Endothelial cell of umbilical vein (primary cell): ENCODE measurements around the gene DHCR7. TPM values are rescaled to one million over a fixed set of nuclear protein-coding genes. Genes with fewer than 3 reads are reported as not detected.

ENCODE experiments used
- BruUV-seq: library from RNA; stranded (reverse); fragments of 400-500 nt; replicated peaks from 2 replicates; lab custom pipeline; 2021; lab: Mats Ljungman, UMichigan
- CTCF ChIA-PET: fragments of 300-600, 350-600 bp; sonication (Branson Sonifier 250); formaldehyde crosslinking; loops from one replicate; lab custom pipeline; 2021; ENCODE audit warnings: antibody characterized with exemption, inconsistent platforms; lab: Charles Lee
- POLR2A ChIA-PET: fragments of 300-600, 350-600 bp; sonication (Branson Sonifier 250); formaldehyde crosslinking; loops from one replicate; lab custom pipeline; 2021; ENCODE audit warnings: antibody characterized with exemption, inconsistent platforms; lab: Charles Lee
- DNase-seq: peaks from one replicate; pipeline ENCODE4 v3.0.0-alpha.2; 2011; ENCODE audit warnings: low read depth, low spot score
- FAIRE-seq: peaks from 2 replicates; lab custom pipeline; 2011; peaks lifted over from hg19 to GRCh38; lab: Jason Lieb, UNC
- H2AFZ ChIP-seq: 2 replicates; pipeline ENCODE4 v1.6.0; 2012; ENCODE audit warnings: low read depth, low read length, control low read depth, inconsistent platforms
- H3K27ac ChIP-seq: 2 replicates; pipeline ENCODE4 v1.5.1; 2011; ENCODE audit warnings: low read depth, mild to moderate bottlenecking, control low read depth, low read length, moderate library complexity; ENCODE audit not compliant: insufficient read depth
- H3K27me3 ChIP-seq, 2 experiments: 2 replicates each; pipeline versions ENCODE4 v1.6.0 to v1.6.1; 2011; ENCODE audit warnings: low read length in 2 of 2, mixed read lengths in 1 of 2; ENCODE audit not compliant: control insufficient read depth in 2 of 2, insufficient read depth in 2 of 2
- H3K36me3 ChIP-seq, 2 experiments: 2 replicates in 1 of 2; 3 replicates in 1 of 2; pipeline ENCODE4 v1.5.1; 2011; ENCODE audit warnings: low read length in 2 of 2, mild to moderate bottlenecking in 1 of 2, moderate library complexity in 1 of 2; ENCODE audit not compliant: control insufficient read depth in 2 of 2, insufficient read depth in 2 of 2; ENCODE audit errors: extremely low read depth in 1 of 2
- H3K4me1 ChIP-seq: 3 replicates; pipeline ENCODE4 v1.5.1; 2011; ENCODE audit warnings: mild to moderate bottlenecking, low read length; ENCODE audit not compliant: control insufficient read depth, insufficient read depth; ENCODE audit errors: extremely low read depth
- H3K4me2 ChIP-seq: 2 replicates; pipeline ENCODE4 v1.6.1; 2011; ENCODE audit warnings: low read length, control low read depth, mixed read lengths; ENCODE audit not compliant: insufficient read depth
- H3K4me3 ChIP-seq, 3 experiments: fragments of 200-600 bp in 1 of 3; sonication (generic), shearing (Covaris generic) in 1 of 3; replicated peaks in 1 of 3; 2 replicates each; pipeline ENCODE4 v1.5.1; 2011 to 2016; ENCODE audit warnings: control low read depth in 3 of 3, low read length in 3 of 3, mild to moderate bottlenecking in 2 of 3, inconsistent platforms in 1 of 3, low read depth in 1 of 3, moderate library complexity in 1 of 3; ENCODE audit not compliant: insufficient read depth in 1 of 3
- H3K79me2 ChIP-seq: 2 replicates; pipeline ENCODE4 v1.6.0; 2012; ENCODE audit warnings: low read length, inconsistent platforms; ENCODE audit not compliant: control insufficient read depth, insufficient read depth
- H3K9ac ChIP-seq: replicated peaks from 2 replicates; pipeline ENCODE3; 2011; ENCODE audit warnings: low read length, control low read depth; ENCODE audit not compliant: insufficient read depth; ENCODE audit errors: extremely low read depth
- H3K9me1 ChIP-seq: replicated peaks from 3 replicates; pipeline ENCODE4 v1.6.0; 2011; ENCODE audit warnings: mild to moderate bottlenecking, low read length; ENCODE audit not compliant: control insufficient read depth, insufficient read depth; ENCODE audit errors: extremely low read depth
- H3K9me3 ChIP-seq: replicated peaks from 2 replicates; pipeline ENCODE4 v1.5.1; 2012; ENCODE audit warnings: low read length, inconsistent platforms; ENCODE audit not compliant: control insufficient read depth, insufficient read depth
- H4K20me1 ChIP-seq: replicated peaks from 2 replicates; pipeline ENCODE3; 2011; ENCODE audit warnings: mild to moderate bottlenecking, low read length; ENCODE audit not compliant: control insufficient read depth, insufficient read depth; ENCODE audit errors: extremely low read depth
- CTCF ChIP-seq, 2 donors: IDR thresholded peaks; 1 replicate in 1 of 2; 2 replicates in 1 of 2; pipeline ENCODE4 v1.5.1; 2011; ENCODE audit warnings: low read length in 2 of 2, mild to moderate bottlenecking in 2 of 2, moderate library complexity in 2 of 2, control low read depth in 1 of 2, inconsistent platforms in 1 of 2, low read depth in 1 of 2; ENCODE audit not compliant: insufficient read depth in 1 of 2; ENCODE audit errors: extremely low read depth in 1 of 2
- EZH2 ChIP-seq: IDR thresholded peaks from 2 replicates; pipeline ENCODE4 v1.6.1; 2012; ENCODE audit warnings: borderline replicate concordance, low read depth, mild to moderate bottlenecking, moderate library complexity, low read length, inconsistent platforms; ENCODE audit not compliant: severe bottlenecking
- FOS ChIP-seq: IDR thresholded peaks from 2 replicates; pipeline ENCODE4 v1.6.1; 2011; ENCODE audit warnings: mild to moderate bottlenecking, low read length, moderate library complexity, borderline replicate concordance; ENCODE audit not compliant: insufficient read depth
- GATA2 ChIP-seq: IDR thresholded peaks from 2 replicates; pipeline ENCODE4 v1.7.0; 2011; ENCODE audit warnings: low read depth, mild to moderate bottlenecking, moderate library complexity, mixed read lengths, low read length; ENCODE audit not compliant: insufficient read length, insufficient read depth
- JUN ChIP-seq: IDR thresholded peaks from 2 replicates; pipeline ENCODE4 v1.6.1; 2011; ENCODE audit warnings: borderline replicate concordance, low read depth; ENCODE audit not compliant: insufficient read length, insufficient read depth
- MAX ChIP-seq: IDR thresholded peaks from 2 replicates; pipeline ENCODE4 v1.6.1; 2011; ENCODE audit not compliant: insufficient read depth, insufficient read length
- MYC ChIP-seq: IDR thresholded peaks from one replicate; pipeline ENCODE4 v1.6.1; 2011; ENCODE audit warnings: mild to moderate bottlenecking, low read depth, low read length
- POLR2A ChIP-seq: IDR thresholded peaks from 2 replicates; pipeline ENCODE4 v1.6.1; 2012; ENCODE audit warnings: low read depth, mild to moderate bottlenecking, control low read depth, low read length
- POLR2AphosphoS5 ChIP-seq: IDR thresholded peaks from 2 replicates; pipeline ENCODE4 v1.6.1; 2012; ENCODE audit warnings: low read depth, mild to moderate bottlenecking, control low read depth, low read length, moderate library complexity; ENCODE audit not compliant: insufficient read depth
- dilution Hi-C: fragments of 300-500 bp; cut with MboI; formaldehyde crosslinking; loops from one replicate; pipeline ENCODE4 v1.15.0; 2019; ENCODE audit warnings: low sequenced_read_pairs; ENCODE audit not compliant: extremely low pct_ligation_motif_present
- intact Hi-C: fragments of 100-400 bp; cut with micrococcal nuclease; formaldehyde crosslinking; loops from one replicate; pipeline ENCODE4 v1.10.0; 2022
- polyA plus RNA-seq, 4 experiments: library from polyadenylated mRNA; depleted of rRNA in 3 of 4; stranded (reverse) in 3 of 4; unstranded in 1 of 4; fragments of >200 nt; gene quantifications; 2 replicates each; pipeline versions ENCODE4 v1.2.1 to v1.2.3, GENCODE V29; 2011 to 2012; ENCODE audit warnings: missing spikeins in 1 of 4
- total RNA-seq: library from RNA; stranded (reverse); gene quantifications from 2 replicates; pipeline ENCODE4 v1.2.3, GENCODE V29; 2021

DHCR7 gene
- total and polyA plus RNA-seq, 2 donors (not counting 3 experiments of a cell fraction or from before 2014, with no cell fraction given), result 171 to 175 TPM

- Histone ChIP-seq H3K79me2 (peaks cover 15% of the 10 kb centered on the region), H2AFZ (no peak overlapping the region), H3K27ac (no peak overlapping the region), H3K36me3 (peaks cover 17 to 33% of the 10 kb centered on the region in 2 experiments), H3K9me1 (no peaks in the 10 kb centered on the region), H3K27me3 (no peaks in the 10 kb centered on the region), H3K9ac (no peak overlapping the region), H3K4me2 (no peak overlapping the region), H4K20me1 (no peaks in the 10 kb centered on the region), H3K4me1 (peaks cover 16% of the 10 kb centered on the region), H3K4me3 (no peak overlapping the region), H3K9me3 (no peaks in the 10 kb centered on the region)
- ChIA-PET CTCF (no interaction called here), POLR2A (no interaction called here)
- FAIRE-seq, result no peak
- intact Hi-C loops (loop anchor here (10.0 kb wide), 1 partner anchor 328 kb away; no protein-coding TSS in a partner anchor), dilution Hi-C loops (no loop called here)
- no TSS peak for BruUV-seq
- TF ChIP-seq FOS (no peak), EZH2 (no peak)
- no peak for DNase-seq
Measured at GRCh38 chr11:71456831-71457230, 8.6 kb upstream of the DHCR7 start.

GRCh38 chr11:71456294-71456693 is 8.1 kb upstream of the DHCR7 start:
- BruUV-seq, result no TSS peak
- H3K9me3 ChIP-seq, result no peaks in the 10 kb centered on the region
- POLR2A ChIA-PET, result no interaction called here
- no peaks in the 10 kb centered on the region for H3K9me1 ChIP-seq
- H2AFZ ChIP-seq, result no peak overlapping the region
- no peak overlapping the region for H3K9ac ChIP-seq
- dilution Hi-C loops, result no loop called here
- no peaks in the 10 kb centered on the region for H3K27me3 ChIP-seq
- peaks cover 17% of the 10 kb centered on the region for H3K4me1 ChIP-seq
- no peak overlapping the region for H3K4me3 ChIP-seq
- no peaks in the 10 kb centered on the region for H4K20me1 ChIP-seq
- H3K79me2 ChIP-seq, result peaks cover 15% of the 10 kb centered on the region
- DNase-seq (no peak), FAIRE-seq (no peak)
- intact Hi-C loops, result loop anchor here (10.0 kb wide), 1 partner anchor 329 kb away; no protein-coding TSS in a partner anchor
- H3K27ac ChIP-seq, result no peak overlapping the region
- no peak overlapping the region for H3K4me2 ChIP-seq
- TF ChIP-seq CTCF (IDR thresholded peaks at IDR 0.05; ENCODE audit: extremely low read depth in 1 of 2, insufficient read depth in 1 of 2, low read depth in 1 of 2, low read length in 2 of 2) (no peak), POLR2AphosphoS5 (no peak), GATA2 (no peak), MAX (no peak), JUN (no peak), FOS (no peak), MYC (no peak), EZH2 (no peak), POLR2A (no peak)
- CTCF ChIA-PET, result no interaction called here
- H3K36me3 ChIP-seq, result peaks cover 17 to 30% of the 10 kb centered on the region in 2 experiments
